NOMO-1 treated with DMSO at 0.1 percent for 48 hours (cell line): Measurements from ENCODE around the gene GPATCH2.
"Not testable (repeated sequence)": the region's sequence is repeated elsewhere in the genome, so short reads cannot be mapped to it uniquely, and the experiment has no call there.

ENCODE experiments used
- DNase-seq: peaks from one replicate; lab custom pipeline; 2025; ENCODE audit not compliant: unreplicated experiment; lab: John Stamatoyannopoulos, UW

GPATCH2 gene

GRCh38 chr1:217453816-217454215 lies 177.1 kb downstream of the GPATCH2 start:
- DNase-seq = no peak

- no peak for DNase-seq
These were observed 181.5 kb downstream of the GPATCH2 start for GRCh38 chr1:217449370-217449769.

- DNase-seq = no peak
These were observed 187.0 kb downstream of the GPATCH2 start for GRCh38 chr1:217443845-217444244.

GRCh38 chr1:217437376-217437775 lies 193.5 kb downstream of the GPATCH2 start:
- no peak for DNase-seq

GRCh38 chr1:217435204-217435603 lies 195.7 kb downstream of the GPATCH2 start:
- no peak for DNase-seq

- DNase-seq = no peak
These were observed 197.2 kb downstream of the GPATCH2 start for GRCh38 chr1:217433664-217434063.

- DNase-seq = no peak
These were observed 198.6 kb downstream of the GPATCH2 start for GRCh38 chr1:217432339-217432738.

- DNase-seq = no peak
These were observed 199.5 kb downstream of the GPATCH2 start for GRCh38 chr1:217431395-217431794.

GRCh38 chr1:217425422-217425821 lies 205.5 kb downstream of the GPATCH2 start:
- no peak for DNase-seq

- no peak for DNase-seq
These were observed 211.7 kb downstream of the GPATCH2 start for GRCh38 chr1:217419194-217419551.

GRCh38 chr1:217418269-217419193 lies 212.4 kb downstream of the GPATCH2 start:
- no peak for DNase-seq

GRCh38 chr1:217417363-217417762 lies 213.5 kb downstream of the GPATCH2 start:
- DNase-seq = no peak

GRCh38 chr1:217407534-217408001 lies 223.3 kb downstream of the GPATCH2 start:
- DNase-seq = no peak

- no peak for DNase-seq
These were observed 227.7 kb downstream of the GPATCH2 start for GRCh38 chr1:217403026-217403720.

GRCh38 chr1:217402301-217402700 lies 228.6 kb downstream of the GPATCH2 start:
- DNase-seq = no peak

GRCh38 chr1:217393896-217394295 lies 237.0 kb downstream of the GPATCH2 start:
- DNase-seq = no peak

GRCh38 chr1:217392441-217392840 lies 238.4 kb downstream of the GPATCH2 start:
- DNase-seq = no peak

GRCh38 chr1:217389895-217390294 lies 241.0 kb downstream of the GPATCH2 start:
- DNase-seq = no peak

GRCh38 chr1:217388522-217389065 lies 242.3 kb downstream of the GPATCH2 start:
- no peak for DNase-seq

GRCh38 chr1:217381773-217382172 lies 249.1 kb downstream of the GPATCH2 start:
- DNase-seq = not testable (repeated sequence)

- not testable (repeated sequence) for DNase-seq
These were observed 251.1 kb downstream of the GPATCH2 start for GRCh38 chr1:217379804-217380203.

GRCh38 chr1:217379336-217379735 lies 251.6 kb downstream of the GPATCH2 start:
- no peak for DNase-seq
